HG03066 (cell line): ENCODE measurements around the gene ZNF385D.

Source experiments
- ATAC-seq: cut with Tn5 transposase; IDR thresholded peaks from one replicate; pipeline ENCODE4 v1.9.1; 2021; ENCODE audit warnings: low read depth; ENCODE audit not compliant: unreplicated experiment

The ZNF385D gene

GRCh38 chr3:21682206-21682605, 68.8 kb downstream of the ZNF385D start:
- no peak for ATAC-seq

- no peak for ATAC-seq
These were observed 77.6 kb downstream of the ZNF385D start for GRCh38 chr3:21673393-21673792.

GRCh38 chr3:21672303-21672702, 78.7 kb downstream of the ZNF385D start:
- no peak for ATAC-seq

- ATAC-seq, result no peak
These were observed 80.6 kb downstream of the ZNF385D start for GRCh38 chr3:21670386-21670785.

GRCh38 chr3:21668012-21668411, 83.0 kb downstream of the ZNF385D start:
- ATAC-seq, result no peak

GRCh38 chr3:21665444-21666100, 85.4 kb downstream of the ZNF385D start:
- ATAC-seq, result no peak

- ATAC-seq, result no peak
These were observed 86.0 kb downstream of the ZNF385D start for GRCh38 chr3:21664996-21665395.

- ATAC-seq, result no peak
These were observed 88.6 kb downstream of the ZNF385D start for GRCh38 chr3:21662403-21662802.

- ATAC-seq, result no peak
These were observed 96.3 kb downstream of the ZNF385D start for GRCh38 chr3:21654662-21655061.

- ATAC-seq, result no peak
These were observed 96.8 kb downstream of the ZNF385D start for GRCh38 chr3:21654241-21654640.

GRCh38 chr3:21649519-21649918, 101.5 kb downstream of the ZNF385D start:
- no peak for ATAC-seq

- no peak for ATAC-seq
These were observed 103.0 kb downstream of the ZNF385D start for GRCh38 chr3:21647961-21648360.

- ATAC-seq, result no peak
These were observed 105.7 kb downstream of the ZNF385D start for GRCh38 chr3:21645121-21645897.

GRCh38 chr3:21644268-21644667, 106.7 kb downstream of the ZNF385D start:
- no peak for ATAC-seq

- no peak for ATAC-seq
These were observed 107.3 kb downstream of the ZNF385D start for GRCh38 chr3:21643752-21644151.

GRCh38 chr3:21642433-21642832, 108.6 kb downstream of the ZNF385D start:
- no peak for ATAC-seq

- no peak for ATAC-seq
These were observed 109.1 kb downstream of the ZNF385D start for GRCh38 chr3:21641959-21642358.

GRCh38 chr3:21638488-21638887, 112.5 kb downstream of the ZNF385D start:
- ATAC-seq, result no peak

GRCh38 chr3:21634112-21634511, 116.9 kb downstream of the ZNF385D start:
- ATAC-seq, result no peak

GRCh38 chr3:21624524-21624923, 126.5 kb downstream of the ZNF385D start:
- ATAC-seq, result no peak

GRCh38 chr3:21621181-21621651, 129.8 kb downstream of the ZNF385D start:
- ATAC-seq, result no peak
